ENCODE data around the gene C10orf71.

C10orf71 gene

DNA sequence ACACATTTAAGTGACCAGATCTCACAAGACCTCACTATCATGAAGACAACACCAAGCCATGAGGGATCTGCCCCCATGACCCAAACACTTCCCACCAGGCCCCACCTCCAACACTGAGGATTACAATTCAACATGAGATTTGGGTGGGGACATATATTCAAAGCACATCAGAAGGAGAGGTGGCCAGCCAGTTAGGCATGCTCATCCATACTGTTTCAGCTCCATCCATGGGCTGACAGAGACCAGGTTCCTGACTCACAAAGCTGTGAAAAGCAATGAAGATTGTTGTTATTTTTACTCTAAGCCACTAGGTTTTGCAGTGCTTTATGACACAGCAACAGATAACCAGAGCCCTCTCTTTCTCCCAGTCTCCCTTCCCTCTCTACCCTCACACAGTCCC is 36.0 kb downstream of the C10orf71 start:
- DNase-seq (ENCODE audit: low spot score), result no peak

DNA sequence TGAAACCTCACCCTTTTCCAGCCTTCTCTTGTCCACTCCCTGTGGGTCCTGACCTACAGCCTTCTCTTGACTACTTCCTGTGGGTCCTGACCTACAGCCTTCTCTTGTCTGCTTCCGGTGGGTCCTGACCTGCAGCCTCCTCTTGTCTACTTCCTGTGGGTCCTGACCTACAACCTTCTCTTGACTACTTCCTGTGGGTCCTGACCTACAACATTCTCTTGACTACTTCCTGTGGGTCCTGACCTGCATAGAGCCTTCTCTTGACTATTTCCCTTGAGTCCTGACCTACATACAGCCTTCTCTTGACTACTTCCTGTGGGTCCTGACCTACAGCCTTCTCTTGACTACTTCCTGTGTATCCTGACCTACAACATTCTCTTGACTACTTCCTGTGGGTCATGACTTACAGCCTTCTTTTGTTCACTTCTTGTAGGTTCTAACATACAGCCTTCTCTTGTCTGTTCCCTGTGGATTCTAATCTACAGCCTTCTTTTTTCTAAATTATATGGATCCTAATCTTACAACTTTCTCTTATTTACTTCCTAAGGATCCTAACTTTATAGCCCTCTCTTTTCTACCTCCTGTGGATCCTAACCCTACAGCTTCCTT is 36.5 kb downstream of the C10orf71 start:
- DNase-seq (ENCODE audit: low spot score), result no peak

- DNase-seq (ENCODE audit: low spot score), result no peak
Observed at GRCh38 chr10:49338604-49339003, 39.6 kb downstream of the C10orf71 start.

- no peak for DNase-seq (ENCODE audit: low spot score)
Observed at GRCh38 chr10:49344840-49345239, 45.9 kb downstream of the C10orf71 start.

- no peak for DNase-seq (ENCODE audit: low spot score)
Observed at GRCh38 chr10:49347342-49347741, 48.4 kb downstream of the C10orf71 start.

DNA sequence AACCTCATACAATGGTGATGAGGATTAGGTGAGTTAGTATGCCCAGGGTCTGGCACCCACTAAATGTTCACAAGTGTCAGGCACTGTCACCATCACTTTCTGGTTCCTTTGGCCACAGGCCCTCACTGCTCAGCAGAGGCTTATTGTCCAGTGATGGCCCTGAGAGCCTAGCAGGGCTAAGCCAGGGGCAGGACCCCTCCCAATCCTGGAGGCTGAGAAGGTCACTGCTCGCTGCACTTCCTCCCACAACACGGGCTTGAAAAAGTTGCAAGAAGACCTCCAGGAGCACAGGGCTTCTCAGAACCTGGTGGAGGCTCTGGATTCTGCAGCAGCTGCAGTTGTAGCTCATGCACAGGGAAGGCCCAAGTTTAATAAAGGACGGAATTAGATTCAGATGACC is 48.9 kb downstream of the C10orf71 start:
- no peak for DNase-seq (ENCODE audit: low spot score)

- DNase-seq (ENCODE audit: low spot score), result no peak
Observed at GRCh38 chr10:49348593-49348992, 49.6 kb downstream of the C10orf71 start.

GRCh38 chr10:49349390-49349789 is 50.4 kb downstream of the C10orf71 start:
- no peak for DNase-seq (ENCODE audit: low spot score)

GRCh38 chr10:49350138-49350537 is 51.2 kb downstream of the C10orf71 start:
- no peak for DNase-seq (ENCODE audit: low spot score)

GRCh38 chr10:49350846-49351532 is 52.0 kb downstream of the C10orf71 start:
- DNase-seq (ENCODE audit: low spot score), result no peak

GRCh38 chr10:49351669-49352068 is 52.7 kb downstream of the C10orf71 start:
- DNase-seq (ENCODE audit: low spot score), result no peak

DNA sequence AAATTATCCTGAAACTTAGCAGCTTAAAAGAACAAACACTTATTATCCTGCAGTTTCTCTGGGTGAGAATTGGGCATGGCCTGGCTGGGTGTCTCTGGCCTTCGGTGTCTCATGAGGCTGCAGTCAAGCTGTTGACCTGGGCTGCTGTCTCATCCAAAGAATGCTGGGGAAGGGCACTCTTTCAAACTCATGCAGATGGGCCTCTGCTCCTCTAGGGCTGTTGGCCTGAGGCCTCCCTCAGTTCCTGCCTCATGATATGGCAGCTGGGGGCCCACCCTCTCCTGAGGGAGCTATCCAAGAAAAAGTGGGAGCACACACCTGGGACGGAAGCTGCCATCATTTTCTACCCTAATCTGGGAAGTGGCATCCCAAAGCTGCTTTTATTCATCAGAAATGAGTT is 53.4 kb downstream of the C10orf71 start:
- DNase-seq (ENCODE audit: low spot score), result no peak

DNA sequence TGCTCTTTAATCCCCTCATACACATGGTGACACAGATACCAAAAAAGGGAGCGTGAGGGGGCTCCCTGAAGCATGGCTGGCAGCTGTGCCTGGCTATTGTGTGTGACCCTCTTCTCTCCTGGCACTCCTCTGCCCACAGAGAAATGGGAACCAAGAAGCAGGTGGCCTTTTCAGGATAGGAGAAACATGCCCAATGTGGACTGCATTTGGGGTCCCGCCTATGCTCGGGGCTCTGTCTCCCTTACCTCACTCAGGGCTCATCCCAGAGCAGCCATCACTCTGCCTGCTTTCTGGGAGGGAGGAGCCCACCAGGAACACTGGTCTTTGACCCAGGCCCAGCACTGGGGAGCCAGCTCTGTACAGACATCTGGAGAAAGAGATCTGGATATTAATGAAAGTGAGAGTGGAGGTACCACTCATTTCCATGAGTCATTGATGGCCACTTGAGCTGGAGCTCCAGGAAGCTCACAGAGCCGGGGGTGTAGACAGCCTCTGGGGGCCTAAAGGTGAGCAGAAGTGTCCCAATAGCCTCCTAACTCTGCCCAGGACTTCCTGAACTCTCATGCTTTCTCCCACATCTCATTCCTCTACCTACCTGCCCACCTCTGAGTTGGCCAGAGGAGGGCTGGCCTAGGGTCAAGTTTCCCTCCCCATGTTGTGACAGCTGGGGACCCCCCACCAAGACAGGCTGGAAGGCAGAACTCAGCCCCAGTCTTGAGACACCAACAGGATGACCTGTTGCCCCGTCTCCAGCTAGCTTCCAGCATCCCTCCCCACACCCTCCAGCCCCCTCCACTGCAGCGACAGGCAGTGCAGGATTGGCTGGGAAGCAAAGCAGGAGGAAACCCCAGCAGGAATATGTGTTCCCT is 54.3 kb downstream of the C10orf71 start:
- DNase-seq (ENCODE audit: low spot score), result no peak

DNA sequence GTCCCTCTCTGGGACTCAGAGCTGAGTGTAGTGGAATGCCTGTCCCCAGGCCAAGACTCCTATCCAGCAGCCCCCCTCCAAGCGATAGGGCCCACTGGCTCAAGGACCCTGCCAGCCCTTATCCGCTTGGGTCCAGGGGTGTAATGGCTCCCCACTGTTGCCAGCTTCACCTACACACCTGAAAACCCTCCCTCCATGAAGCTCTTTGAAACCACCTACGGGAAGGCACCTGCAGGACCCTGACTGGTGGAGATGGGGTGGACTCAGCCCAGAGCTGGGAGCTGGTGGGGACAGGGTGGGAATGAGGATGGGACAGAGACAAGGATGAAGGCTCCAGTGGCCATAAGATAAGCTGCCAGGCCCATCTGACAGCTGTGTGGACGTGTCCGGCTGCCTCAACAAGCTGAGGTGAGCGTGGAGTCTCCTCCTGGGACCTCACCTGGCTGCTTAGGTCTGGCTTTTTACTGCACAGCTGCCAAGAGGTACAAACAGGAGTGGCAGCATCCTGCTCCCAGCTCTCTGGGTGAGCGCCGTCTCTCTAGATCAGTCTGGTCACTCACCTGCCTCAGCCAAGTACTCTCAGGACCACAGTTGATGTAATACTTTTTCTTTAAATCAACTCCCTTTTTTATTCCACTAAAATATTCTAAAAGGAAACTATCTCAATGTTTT is 55.1 kb downstream of the C10orf71 start:
- DNase-seq (ENCODE audit: low spot score), result no peak

- no peak for DNase-seq (ENCODE audit: low spot score)
Observed at GRCh38 chr10:49354593-49354992, 55.6 kb downstream of the C10orf71 start.

DNA sequence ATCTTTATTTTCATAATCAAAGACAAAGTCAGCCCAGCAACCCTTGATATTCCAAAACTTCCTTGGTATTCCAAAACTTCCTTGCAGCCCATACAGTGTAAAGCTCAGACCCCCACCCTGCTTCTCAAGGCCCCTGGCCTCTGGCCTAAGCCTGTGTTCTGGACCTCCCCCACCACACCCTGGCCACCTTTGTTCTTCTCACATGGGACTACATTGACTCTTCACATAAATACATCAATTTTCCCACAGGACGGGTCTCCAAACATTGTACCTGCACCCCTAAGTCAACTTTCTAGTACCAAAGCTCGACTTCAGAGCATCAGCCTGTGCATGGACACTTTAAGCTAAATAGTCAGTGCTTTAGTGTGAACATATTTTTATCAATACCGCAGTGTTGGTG is 56.3 kb downstream of the C10orf71 start:
- no peak for DNase-seq (ENCODE audit: low spot score)

- no peak for DNase-seq (ENCODE audit: low spot score)
Observed at GRCh38 chr10:49356181-49356580, 57.2 kb downstream of the C10orf71 start.

GRCh38 chr10:49356944-49357343 is 58.0 kb downstream of the C10orf71 start:
- no peak for DNase-seq (ENCODE audit: low spot score)

- DNase-seq (ENCODE audit: low spot score), result no peak
Observed at GRCh38 chr10:49357910-49358309, 58.9 kb downstream of the C10orf71 start.

- DNase-seq (ENCODE audit: low spot score), result no peak
Observed at GRCh38 chr10:49359349-49360270, 60.6 kb downstream of the C10orf71 start.
